ENCODE measurements around the gene RSPO1.
A peak's percentile ranks its signal among the peaks of the same experiment; 100 is the strongest.

The RSPO1 gene

GRCh38 chr1:37574834-37575480, 59.7 kb downstream of the RSPO1 start:
- H3K4me3 ChIP-seq (ENCODE audit: control insufficient read depth, low read depth, low read length), result no peak overlapping the region
- peak; percentile 71 for DNase-seq (ENCODE audit: low read depth)
- TF ChIP-seq CTCF (IDR thresholded peaks at IDR 0.05; ENCODE audit: control insufficient read depth, insufficient read depth, low read depth, low read length, missing control alignments), result no peak

GRCh38 chr1:37570528-37571334, 64.0 kb downstream of the RSPO1 start:
- no peak overlapping the region for H3K4me3 ChIP-seq (ENCODE audit: control insufficient read depth, low read depth, low read length)
- no peak for TF ChIP-seq CTCF (IDR thresholded peaks at IDR 0.05; ENCODE audit: control insufficient read depth, insufficient read depth, low read depth, low read length, missing control alignments)
- DNase-seq (ENCODE audit: low read depth), result no peak

GRCh38 chr1:37567023-37567422, 67.7 kb downstream of the RSPO1 start:
- TF ChIP-seq CTCF (IDR thresholded peaks at IDR 0.05; ENCODE audit: control insufficient read depth, insufficient read depth, low read depth, low read length, missing control alignments), result no peak
- no peak for DNase-seq (ENCODE audit: low read depth)
- H3K4me3 ChIP-seq (ENCODE audit: control insufficient read depth, low read depth, low read length), result no peak overlapping the region

- H3K4me3 ChIP-seq (ENCODE audit: control insufficient read depth, low read depth, low read length), result no peak overlapping the region
- DNase-seq (ENCODE audit: low read depth), result no peak
- no peak for TF ChIP-seq CTCF (IDR thresholded peaks at IDR 0.05; ENCODE audit: control insufficient read depth, insufficient read depth, low read depth, low read length, missing control alignments)
These were observed 69.8 kb downstream of the RSPO1 start for GRCh38 chr1:37564892-37565291.

GRCh38 chr1:37562984-37563383, 71.7 kb downstream of the RSPO1 start:
- no peak overlapping the region for H3K4me3 ChIP-seq (ENCODE audit: control insufficient read depth, low read depth, low read length)
- TF ChIP-seq CTCF (IDR thresholded peaks at IDR 0.05; ENCODE audit: control insufficient read depth, insufficient read depth, low read depth, low read length, missing control alignments), result no peak
- no peak for DNase-seq (ENCODE audit: low read depth)
